ENCODE measurements around the gene SNTN.
A peak's percentile ranks its signal among the peaks of the same experiment; 100 is the strongest.

Gene SNTN

GRCh38 chr3:63679186-63679585, 26.7 kb downstream of the SNTN start:
- Mint-ChIP-seq H3K9me3 (no peaks in the 10 kb centered on the region), H3K4me1 (no peaks in the 10 kb centered on the region), H3K27ac (no peak overlapping the region), H3K27me3 (ENCODE audit: low read depth, poor library complexity) (peaks cover 10% of the 10 kb centered on the region), H3K4me3 (no peak overlapping the region), H3K36me3 (ENCODE audit: low read depth) (no peaks in the 10 kb centered on the region)
- no peak for DNase-seq
- no peak for TF ChIP-seq CTCF (IDR thresholded peaks at IDR 0.05)

- Mint-ChIP-seq H3K9me3 (peaks cover 5% of the 10 kb centered on the region), H3K27ac (no peak overlapping the region), H3K36me3 (ENCODE audit: low read depth) (no peaks in the 10 kb centered on the region), H3K27me3 (ENCODE audit: low read depth, poor library complexity) (peaks cover 3% of the 10 kb centered on the region), H3K4me1 (peaks cover 12% of the 10 kb centered on the region), H3K4me3 (no peak overlapping the region)
- DNase-seq: no peak
- no peak for TF ChIP-seq CTCF (IDR thresholded peaks at IDR 0.05)
Measured at GRCh38 chr3:63684081-63684480, 31.6 kb downstream of the SNTN start.

- no peaks in the 10 kb centered on the region for H3K36me3 Mint-ChIP-seq (ENCODE audit: low read depth)
- no peak overlapping the region for H3K27ac Mint-ChIP-seq
- no peak overlapping the region for H3K4me3 Mint-ChIP-seq
- H3K4me1 Mint-ChIP-seq: peaks cover 12% of the 10 kb centered on the region
- TF ChIP-seq CTCF (IDR thresholded peaks at IDR 0.05): no peak
- H3K27me3 Mint-ChIP-seq (ENCODE audit: low read depth, poor library complexity): peaks cover 3% of the 10 kb centered on the region
- H3K9me3 Mint-ChIP-seq: peaks cover 5% of the 10 kb centered on the region
- DNase-seq: no peak
Measured at GRCh38 chr3:63685340-63685739, 32.9 kb downstream of the SNTN start.

- H3K27ac Mint-ChIP-seq: peak overlapping the region; percentile 66
- H3K4me1 Mint-ChIP-seq: peaks cover 12% of the 10 kb centered on the region
- peaks cover 9% of the 10 kb centered on the region for H3K36me3 Mint-ChIP-seq (ENCODE audit: low read depth)
- peaks cover 3% of the 10 kb centered on the region for H3K27me3 Mint-ChIP-seq (ENCODE audit: low read depth, poor library complexity)
- no peak overlapping the region for H3K4me3 Mint-ChIP-seq
- no peak for TF ChIP-seq CTCF (IDR thresholded peaks at IDR 0.05)
- peaks cover 25% of the 10 kb centered on the region for H3K9me3 Mint-ChIP-seq
- no peak for DNase-seq
Measured at GRCh38 chr3:63687278-63688225, 35.1 kb downstream of the SNTN start.

- Mint-ChIP-seq H3K9me3 (peaks cover 42% of the 10 kb centered on the region), H3K4me3 (no peak overlapping the region), H3K36me3 (ENCODE audit: low read depth) (peaks cover 16% of the 10 kb centered on the region), H3K27me3 (ENCODE audit: low read depth, poor library complexity) (peaks cover 7% of the 10 kb centered on the region), H3K4me1 (peaks cover 12% of the 10 kb centered on the region), H3K27ac (no peak overlapping the region)
- no peak for DNase-seq
- TF ChIP-seq CTCF (IDR thresholded peaks at IDR 0.05): no peak
Measured at GRCh38 chr3:63689285-63689684, 36.8 kb downstream of the SNTN start.

GRCh38 chr3:63693351-63693750, 40.9 kb downstream of the SNTN start:
- Mint-ChIP-seq H3K4me3 (no peak overlapping the region), H3K4me1 (no peaks in the 10 kb centered on the region), H3K27me3 (ENCODE audit: low read depth, poor library complexity) (peaks cover 8% of the 10 kb centered on the region), H3K36me3 (ENCODE audit: low read depth) (peaks cover 16% of the 10 kb centered on the region), H3K27ac (no peak overlapping the region), H3K9me3 (peaks cover 55% of the 10 kb centered on the region)
- TF ChIP-seq CTCF (IDR thresholded peaks at IDR 0.05): no peak
- DNase-seq: no peak

Measured in nephron progenitor cell (in vitro differentiated cells).